WTC11 (cell line): ENCODE data around the gene PCGF3. TPM values are rescaled to one million over a fixed set of nuclear protein-coding genes. Genes with fewer than 3 reads are reported as not detected.
"Not testable (repeated sequence)": the region's sequence is repeated elsewhere in the genome, so short reads cannot be mapped to it uniquely, and the experiment has no call there.

Source experiments
- ATAC-seq: fragments of 200-7000 bp; cut with Tn5 transposase; 2 replicates; pipeline ENCODE4 v1.10.0; 2021; ENCODE audit warnings: mild to moderate bottlenecking, moderate library complexity
- CTCF ChIA-PET: fragments of 300-600 bp; sonication (Branson Sonifier 250); formaldehyde crosslinking; loops from one replicate; lab custom pipeline; 2021; ENCODE audit warnings: antibody characterized with exemption; lab: Charles Lee
- POLR2A ChIA-PET: fragments of 350-600 bp; sonication (Branson Sonifier 250); formaldehyde crosslinking; loops from one replicate; lab custom pipeline; 2021; ENCODE audit warnings: antibody characterized with exemption; lab: Charles Lee
- DNase-seq: peaks from one replicate; pipeline ENCODE4 v3.0.0; 2021; ENCODE audit warnings: low spot score
- H3K27ac Mint-ChIP-seq: 2 replicates; pipeline ENCODE4 v1.8.0; 2021; ENCODE audit warnings: mixed read lengths
- H3K27me3 Mint-ChIP-seq: 2 replicates; pipeline ENCODE4 v1.8.0; 2021; ENCODE audit warnings: low read depth, mild to moderate bottlenecking, moderate library complexity, mixed read lengths
- H3K36me3 Mint-ChIP-seq: 2 replicates; pipeline ENCODE4 v1.8.0; 2021; ENCODE audit warnings: mixed read lengths
- H3K4me1 Mint-ChIP-seq: 2 replicates; pipeline ENCODE4 v1.8.0; 2022; ENCODE audit warnings: mixed read lengths
- H3K4me3 Mint-ChIP-seq: 2 replicates; pipeline ENCODE4 v1.8.0; 2021; ENCODE audit warnings: mild to moderate bottlenecking, moderate library complexity, mixed read lengths
- H3K9me3 Mint-ChIP-seq: 2 replicates; pipeline ENCODE4 v1.8.0; 2021; ENCODE audit warnings: mixed read lengths
- AFF4 ChIP-seq: sonication (generic); formaldehyde crosslinking; IDR thresholded peaks from 2 replicates; pipeline ENCODE4 v1.8.1; 2023; ENCODE audit warnings: mild to moderate bottlenecking, missing genetic modification reagents, borderline replicate concordance
- ARID4B ChIP-seq: sonication (generic); formaldehyde crosslinking; IDR thresholded peaks from 2 replicates; pipeline ENCODE4 v1.8.0; 2023; ENCODE audit warnings: missing genetic modification reagents, mild to moderate bottlenecking, borderline replicate concordance
- E2F5 ChIP-seq: sonication (generic); formaldehyde crosslinking; IDR thresholded peaks from 2 replicates; pipeline ENCODE4 v1.8.1; 2022; ENCODE audit warnings: mild to moderate bottlenecking, moderate library complexity, missing genetic modification reagents
- ESRRA ChIP-seq: sonication (generic); formaldehyde crosslinking; IDR thresholded peaks from 2 replicates; pipeline ENCODE4 v1.8.1; 2022; ENCODE audit warnings: mild to moderate bottlenecking, missing genetic modification reagents, borderline replicate concordance
- GABPB1 ChIP-seq: sonication (generic); formaldehyde crosslinking; IDR thresholded peaks from 2 replicates; pipeline ENCODE4 v1.8.1; 2023; ENCODE audit warnings: mild to moderate bottlenecking, missing genetic modification reagents
- GTF2I ChIP-seq: fragments of 250-450 bp; sonication (Bioruptor Pico); conservative IDR thresholded peaks from 2 replicates; pipeline ENCODE4 v1.4.0; 2021; ENCODE audit warnings: mild to moderate bottlenecking
- HMGA2 ChIP-seq: fragments of 250-450 bp; sonication (Bioruptor Pico); IDR thresholded peaks from 2 replicates; pipeline ENCODE4 v1.4.0; 2021; ENCODE audit warnings: mild to moderate bottlenecking, moderate library complexity
- JAZF1 ChIP-seq: fragments of 250-450 bp; sonication (Bioruptor Pico); IDR thresholded peaks from 2 replicates; pipeline ENCODE4 v1.9.0; 2021; ENCODE audit warnings: moderate library complexity, mild to moderate bottlenecking, inconsistent platforms
- KAT7 ChIP-seq: sonication (generic); formaldehyde crosslinking; IDR thresholded peaks from 2 replicates; pipeline ENCODE4 v1.8.1; 2023; ENCODE audit warnings: missing genetic modification reagents, mild to moderate bottlenecking, borderline replicate concordance
- MYBL2 ChIP-seq: sonication (generic); formaldehyde crosslinking; IDR thresholded peaks from 2 replicates; pipeline ENCODE4 v1.8.1; 2023; ENCODE audit warnings: mild to moderate bottlenecking, moderate library complexity, missing genetic modification reagents
- NFYB ChIP-seq: sonication (generic); formaldehyde crosslinking; conservative IDR thresholded peaks from 2 replicates; pipeline ENCODE4 v1.8.0; 2022; ENCODE audit warnings: low read depth, missing genetic modification reagents
- NR1H2 ChIP-seq: sonication (generic); formaldehyde crosslinking; IDR thresholded peaks from 2 replicates; pipeline ENCODE4 v1.9.0; 2021; ENCODE audit warnings: mild to moderate bottlenecking, moderate library complexity, missing genetic modification reagents
- NR2C2 ChIP-seq: sonication (generic); formaldehyde crosslinking; IDR thresholded peaks from 2 replicates; pipeline ENCODE4 v1.8.0; 2022; ENCODE audit warnings: mild to moderate bottlenecking, missing genetic modification reagents
- NR3C1 ChIP-seq: sonication (generic); formaldehyde crosslinking; conservative IDR thresholded peaks from 2 replicates; pipeline ENCODE4 v1.8.1; 2023; ENCODE audit warnings: low read depth, mild to moderate bottlenecking, missing genetic modification reagents
- PRRX2 ChIP-seq: fragments of 250-450 bp; sonication (Bioruptor Pico); IDR thresholded peaks from 2 replicates; pipeline ENCODE4 v1.8.0; 2021; ENCODE audit warnings: mild to moderate bottlenecking
- SMAD3 ChIP-seq: sonication (generic); formaldehyde crosslinking; IDR thresholded peaks from 2 replicates; pipeline ENCODE4 v1.8.0; 2022; ENCODE audit warnings: missing genetic modification reagents, mild to moderate bottlenecking, borderline replicate concordance
- USF1 ChIP-seq: sonication (generic); formaldehyde crosslinking; IDR thresholded peaks from 2 replicates; pipeline ENCODE4 v1.8.0; 2022; ENCODE audit warnings: mild to moderate bottlenecking, missing genetic modification reagents
- ZBTB43 ChIP-seq: sonication (generic); formaldehyde crosslinking; IDR thresholded peaks from 2 replicates; pipeline ENCODE4 v1.8.1; 2023; ENCODE audit warnings: mild to moderate bottlenecking, missing genetic modification reagents
- ZNF219 ChIP-seq: sonication (generic); formaldehyde crosslinking; IDR thresholded peaks from 2 replicates; pipeline ENCODE4 v1.8.0; 2023; ENCODE audit warnings: missing genetic modification reagents, mild to moderate bottlenecking, borderline replicate concordance
- total RNA-seq: library from RNA; stranded (reverse); gene quantifications from 3 replicates; pipeline ENCODE4 v1.2.3, GENCODE V29; 2021

PCGF3 gene
- total RNA-seq, 1 experiment from 2014 or later, result 65.7 TPM

- no peak for TF ChIP-seq HMGA2
- no peak for TF ChIP-seq E2F5 (CRISPR knock-in tag)
- no peak for TF ChIP-seq JAZF1
- no peak for TF ChIP-seq GTF2I (CRISPR knock-in tag)
- TF ChIP-seq NFYB (CRISPR knock-in tag), result no peak
Measured at GRCh38 chr4:667545-667925, 38.1 kb upstream of the PCGF3 start (continued).

- not testable (repeated sequence) for H3K27me3 Mint-ChIP-seq, H3K9me3 Mint-ChIP-seq, H3K27ac Mint-ChIP-seq, H3K4me1 Mint-ChIP-seq, H3K4me3 Mint-ChIP-seq, ATAC-seq, DNase-seq
- CTCF ChIA-PET, result interaction anchor here (0.6 kb wide), 1 partner anchor 52 kb away, joined by 3 read pairs; no protein-coding TSS in a partner anchor
- peaks cover 20% of the 10 kb centered on the region for H3K36me3 Mint-ChIP-seq
- POLR2A ChIA-PET, result interaction anchor here (1.1 kb wide), 1 partner anchor 13 kb away, joined by 4 read pairs; no protein-coding TSS in a partner anchor
Measured at GRCh38 chr4:668219-668618, 37.4 kb upstream of the PCGF3 start.

GRCh38 chr4:669806-670559 lies 35.6 kb upstream of the PCGF3 start:
- H3K27me3 Mint-ChIP-seq, ATAC-seq, H3K9me3 Mint-ChIP-seq, POLR2A ChIA-PET, H3K4me3 Mint-ChIP-seq, H3K27ac Mint-ChIP-seq, CTCF ChIA-PET, H3K4me1 Mint-ChIP-seq, DNase-seq: not testable (repeated sequence)
- H3K36me3 Mint-ChIP-seq, result peaks cover 24% of the 10 kb centered on the region
- TF ChIP-seq PRRX2, result 0 out of 2 replicates have a peak, but pooled peaks have one; percentile 25

GRCh38 chr4:671769-672168 lies 33.9 kb upstream of the PCGF3 start:
- no peak overlapping the region for H3K4me3 Mint-ChIP-seq
- ChIA-PET POLR2A (no interaction called here), CTCF (interaction anchor here (0.9 to 1.2 kb wide), 2 partner anchors 8 to 69 kb away, joined by 3 to 4 read pairs; no protein-coding TSS in a partner anchor)
- no peak for ATAC-seq
- peaks cover 24% of the 10 kb centered on the region for H3K36me3 Mint-ChIP-seq
- no peak overlapping the region for H3K27ac Mint-ChIP-seq
- no peak for DNase-seq
- no peaks in the 10 kb centered on the region for H3K9me3 Mint-ChIP-seq
- peaks cover 3% of the 10 kb centered on the region for H3K27me3 Mint-ChIP-seq
- peaks cover 7% of the 10 kb centered on the region for H3K4me1 Mint-ChIP-seq
- no peak for TF ChIP-seq SMAD3 (CRISPR knock-in tag)
- no peak for TF ChIP-seq USF1 (CRISPR knock-in tag)
- TF ChIP-seq ARID4B (CRISPR knock-in tag), result no peak
- no peak for TF ChIP-seq ESRRA (CRISPR knock-in tag)
- TF ChIP-seq KAT7, result no peak
- no peak for TF ChIP-seq NR2C2 (CRISPR knock-in tag)
- no peak for TF ChIP-seq NR1H2 (CRISPR knock-in tag)
- TF ChIP-seq NR3C1 (CRISPR knock-in tag), result no peak
- TF ChIP-seq MYBL2 (CRISPR knock-in tag), result no peak
- no peak for TF ChIP-seq AFF4 (CRISPR knock-in tag)
- no peak for TF ChIP-seq ZNF219
- TF ChIP-seq GABPB1 (CRISPR knock-in tag), result no peak
- TF ChIP-seq ZBTB43, result no peak
